Measurements from ENCODE around the gene B4GAT1.

DNA sequence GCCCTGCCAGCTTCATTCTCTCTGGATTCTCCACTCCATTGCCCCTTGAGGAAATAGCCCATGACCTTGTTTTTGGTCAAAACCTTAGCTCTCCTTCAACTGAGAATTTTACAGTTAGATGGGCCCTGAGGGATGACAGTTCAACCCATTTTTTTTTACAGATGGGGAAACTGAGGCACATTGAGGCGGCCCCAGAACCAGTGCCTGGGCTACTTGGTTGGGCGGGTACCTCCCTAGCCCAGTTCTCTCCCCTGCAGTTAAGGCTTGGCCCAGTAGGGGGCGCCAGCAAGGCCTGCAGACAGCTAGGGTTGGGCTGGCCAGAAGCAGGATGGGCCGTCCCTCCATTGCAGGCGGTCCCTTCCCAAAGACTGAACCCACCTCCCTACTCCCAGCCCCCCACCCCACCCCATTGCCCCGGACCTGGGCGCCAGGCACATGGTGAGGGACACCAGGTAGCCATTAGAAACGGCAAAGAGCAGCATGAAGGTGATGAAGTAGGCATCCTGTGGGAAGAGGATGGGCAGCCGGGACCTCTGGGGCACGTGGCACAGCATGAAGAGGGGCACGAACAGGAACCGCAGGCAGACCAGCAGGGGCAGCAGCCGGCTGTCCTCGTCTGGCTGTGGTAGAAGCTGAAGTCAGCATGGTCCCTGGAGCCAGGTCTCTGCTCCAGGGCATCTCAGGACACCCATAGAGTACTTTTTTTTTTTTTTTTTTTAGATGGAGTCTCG is 16.5 kb upstream of the B4GAT1 start:
- TF ChIP-seq YY1 (IDR thresholded peaks at IDR 0.05; ENCODE audit: insufficient read depth, insufficient read length) (no peak), ZNF274 (IDR thresholded peaks at IDR 0.05; ENCODE audit: low read depth, low read length) (no peak), SUZ12 (IDR thresholded peaks at IDR 0.05; ENCODE audit: extremely low read depth, insufficient read depth, insufficient read length) (no peak)

Data from NT2/D1 (cell line).